ENCODE results near the gene NTHL1.

The NTHL1 gene

DNA sequence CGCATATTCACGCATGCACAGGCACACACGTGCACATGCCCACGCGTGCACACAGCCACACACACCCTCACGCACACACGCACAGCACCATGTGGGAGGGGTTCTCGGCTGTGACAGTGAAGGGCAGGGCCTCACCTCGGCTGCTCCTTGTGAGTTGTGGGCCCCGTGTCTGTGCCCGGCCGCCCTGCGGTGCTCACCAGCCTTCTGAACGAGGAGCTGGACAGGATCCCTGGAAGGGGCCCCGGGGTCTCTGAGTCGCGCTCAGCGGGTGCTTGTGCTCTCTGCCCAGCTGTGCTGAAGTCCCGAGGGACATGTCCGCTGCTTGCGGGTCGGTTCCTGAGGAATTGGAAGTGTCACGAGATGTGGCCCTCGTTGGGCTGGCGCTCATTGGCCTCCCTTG is 16.2 kb upstream of the NTHL1 start:
- DNase-seq (ENCODE audit: low spot score) = no peak

DNA sequence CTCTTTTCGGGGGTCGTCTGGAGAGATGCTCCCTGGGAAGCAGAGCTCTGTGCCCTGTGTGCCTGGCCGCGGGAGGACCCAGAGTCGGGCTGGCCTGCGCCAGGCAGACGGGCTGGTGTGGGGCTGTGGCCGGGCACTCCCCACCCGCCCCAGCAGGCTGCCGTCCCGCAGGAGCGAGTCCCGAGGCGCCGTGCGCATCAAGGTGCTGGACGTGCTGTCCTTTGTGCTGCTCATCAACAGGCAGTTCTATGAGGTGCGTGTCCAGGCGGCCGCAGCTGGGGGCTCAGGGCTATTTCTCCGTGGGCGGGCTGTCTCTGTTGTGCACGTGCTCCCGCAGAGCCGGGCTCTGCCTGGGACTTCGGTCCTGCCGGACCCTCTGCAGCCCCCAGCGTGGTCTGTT is 15.2 kb upstream of the NTHL1 start:
- DNase-seq (ENCODE audit: low spot score) = no peak

DNA sequence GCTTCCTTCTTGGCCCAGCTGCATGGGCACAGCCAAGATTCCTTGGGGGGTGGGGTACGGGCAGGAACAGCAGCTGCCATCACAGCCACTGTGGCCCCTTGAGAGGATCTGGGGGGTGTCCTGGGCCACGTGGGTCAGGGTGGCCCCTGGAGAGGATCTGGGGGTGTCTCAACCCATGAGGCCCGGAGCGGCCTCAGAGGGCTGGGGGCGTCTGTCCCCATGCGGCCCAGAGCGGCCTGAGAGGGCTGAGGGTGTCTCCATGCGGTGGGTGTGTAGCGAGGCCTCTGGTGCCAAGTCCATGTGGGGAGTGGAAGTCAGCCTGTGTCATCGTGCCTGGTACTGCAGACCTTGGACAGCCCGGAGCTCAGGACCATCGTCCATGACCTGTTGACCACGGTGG is 13.9 kb upstream of the NTHL1 start:
- DNase-seq (ENCODE audit: low spot score) = no peak

DNA sequence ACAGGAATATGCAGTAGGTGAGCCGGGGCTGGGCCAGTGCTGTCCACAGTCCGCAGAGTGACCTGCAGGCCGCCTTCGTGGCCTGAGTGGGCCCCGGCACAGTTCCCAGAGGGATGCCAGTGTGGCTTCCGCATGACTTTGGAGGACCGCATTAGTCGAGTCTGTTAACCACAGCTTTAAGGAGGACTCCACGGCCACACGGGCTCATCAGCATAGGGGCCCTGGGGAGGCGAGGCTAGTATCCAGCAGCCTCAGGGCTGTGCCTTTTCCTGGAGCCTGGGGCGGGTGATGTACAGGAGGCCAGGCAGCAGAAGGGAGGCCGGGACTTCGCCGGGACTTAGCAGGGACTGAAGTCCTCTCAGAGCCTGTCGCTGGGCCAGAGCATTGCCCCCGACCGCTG is 13.4 kb upstream of the NTHL1 start:
- no peak for DNase-seq (ENCODE audit: low spot score)

DNA sequence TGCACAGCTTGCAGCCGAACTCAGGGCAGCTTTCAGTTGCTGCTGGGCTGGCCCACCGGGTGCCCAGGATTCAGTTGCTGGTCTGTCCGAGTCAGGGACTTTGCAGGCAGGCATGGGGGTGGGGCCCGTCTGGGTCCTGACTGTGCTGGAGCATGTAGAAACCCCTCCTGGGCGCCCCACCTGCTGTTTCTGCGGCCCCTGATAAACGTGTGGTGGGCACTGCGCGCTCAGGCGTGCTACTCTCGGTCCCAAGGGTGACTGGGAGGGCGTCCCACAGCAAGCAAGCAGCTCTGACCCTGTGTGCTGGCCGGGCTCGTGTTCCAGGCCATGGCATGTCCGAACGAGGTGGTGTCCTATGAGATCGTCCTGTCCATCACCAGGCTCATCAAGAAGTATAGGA is 12.7 kb upstream of the NTHL1 start:
- DNase-seq (ENCODE audit: low spot score) = no peak

DNA sequence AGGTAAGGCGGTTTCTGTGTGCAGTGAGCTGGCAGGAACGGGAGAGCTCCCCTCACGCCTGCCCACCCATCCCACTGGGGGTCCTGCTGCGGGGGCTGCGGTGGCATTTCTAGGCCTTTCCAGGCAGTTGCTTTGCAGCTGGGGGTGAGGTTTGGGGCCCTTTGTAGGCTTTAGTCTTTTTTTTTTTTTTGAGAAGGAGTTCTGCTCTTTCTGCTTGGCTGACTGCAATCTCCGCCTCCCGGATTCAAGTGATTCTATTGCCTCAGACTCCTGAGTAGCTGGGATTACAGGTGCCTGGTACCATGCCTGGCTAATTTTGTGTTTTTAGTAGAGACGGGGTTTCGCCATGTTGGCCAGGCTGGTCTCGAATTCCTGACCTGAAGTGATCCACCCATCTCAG is 11.2 kb upstream of the NTHL1 start:
- DNase-seq (ENCODE audit: low spot score) = no peak

DNA sequence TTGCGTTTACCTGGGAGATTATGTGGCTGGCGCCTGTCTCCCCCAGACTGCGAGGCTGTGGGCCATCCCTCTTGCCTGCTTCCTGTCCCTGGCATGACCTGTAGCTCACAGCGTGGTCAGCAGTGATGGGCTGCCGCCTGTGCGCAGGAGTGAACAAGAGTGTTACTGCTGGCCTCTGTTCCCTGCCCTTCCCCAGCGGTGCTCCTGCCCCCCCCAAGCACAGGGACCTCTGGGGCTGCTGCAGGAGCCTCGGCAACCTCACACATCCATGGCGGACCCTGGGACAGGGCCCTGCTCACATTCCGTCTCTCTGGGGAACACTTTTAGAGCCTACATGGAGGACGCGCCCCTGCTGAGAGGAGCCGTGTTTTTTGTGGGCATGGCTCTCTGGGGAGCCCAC is 10.8 kb upstream of the NTHL1 start:
- DNase-seq (ENCODE audit: low spot score) = no peak

DNA sequence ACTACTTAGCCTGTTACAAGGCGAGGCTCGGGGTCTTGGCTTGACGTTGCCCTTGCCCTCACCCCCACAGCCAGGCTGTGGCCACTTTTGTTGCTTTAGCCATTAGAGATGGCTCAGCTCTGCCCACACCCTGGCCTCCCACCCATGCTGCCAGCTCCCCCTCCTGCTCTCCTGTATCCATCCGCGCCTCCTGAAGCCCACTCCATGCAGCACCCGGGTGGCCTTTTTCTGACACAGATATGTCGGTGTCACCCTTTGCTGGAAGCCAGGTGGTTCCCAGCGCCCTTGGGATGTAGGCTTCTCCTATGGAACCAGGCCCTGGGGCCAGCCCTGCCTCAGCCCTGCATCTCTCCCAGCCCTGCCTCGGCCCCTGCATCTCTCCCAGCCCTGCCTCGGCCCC is 9.8 kb upstream of the NTHL1 start:
- DNase-seq (ENCODE audit: low spot score) = no peak

DNA sequence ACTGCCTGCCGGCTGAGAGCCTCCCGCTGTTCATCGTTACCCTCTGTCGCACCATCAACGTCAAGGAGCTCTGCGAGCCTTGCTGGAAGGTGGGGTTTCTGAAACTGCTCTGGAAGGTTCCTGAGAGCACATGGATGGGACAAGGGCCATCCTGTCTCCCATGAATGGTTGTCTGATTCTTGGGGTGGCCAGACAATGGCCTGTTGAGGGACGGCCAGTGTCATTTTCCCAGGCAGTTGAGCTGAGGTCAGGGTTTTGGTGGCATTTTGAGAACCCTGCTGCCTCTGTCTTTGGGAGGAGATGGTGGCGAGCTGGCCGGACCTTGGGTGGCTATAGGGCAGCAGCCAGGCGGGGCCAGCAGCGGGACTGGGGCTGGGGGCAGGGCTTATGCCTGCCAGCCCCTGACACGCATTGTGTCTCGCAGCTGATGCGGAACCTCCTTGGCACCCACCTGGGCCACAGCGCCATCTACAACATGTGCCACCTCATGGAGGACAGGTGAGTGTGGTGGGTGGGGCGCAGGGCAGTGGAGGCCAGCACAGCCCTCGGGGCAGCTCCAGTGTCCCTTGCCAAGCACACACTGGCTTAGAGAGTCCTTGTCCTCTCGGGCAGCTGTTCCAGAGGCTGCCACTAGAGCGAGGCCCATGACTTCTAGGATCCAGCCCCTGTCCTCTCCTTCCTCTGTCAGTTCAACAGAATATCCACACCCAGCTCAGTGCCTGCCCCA is 9.2 kb upstream of the NTHL1 start:
- peak; percentile 39 for DNase-seq (ENCODE audit: low spot score)

DNA sequence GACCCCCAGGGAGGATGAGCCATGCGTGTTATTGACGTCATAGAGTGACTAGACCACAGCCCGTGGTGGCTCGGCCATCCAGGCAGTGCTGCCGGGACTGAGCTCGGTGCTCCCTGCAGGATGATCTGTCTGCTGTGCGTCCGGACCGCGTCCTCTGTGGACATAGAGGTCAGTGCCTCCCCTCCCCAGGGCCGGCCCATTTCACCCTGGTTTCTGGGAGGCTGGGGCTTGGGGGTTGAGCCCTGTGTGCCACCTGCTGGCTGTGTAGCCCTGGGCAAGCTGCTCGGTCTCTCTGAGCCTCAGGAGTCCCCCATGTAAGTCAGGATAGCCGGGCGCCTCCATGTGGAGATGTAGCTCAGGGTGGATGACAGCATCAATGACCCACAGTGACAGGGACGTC is 8.4 kb upstream of the NTHL1 start:
- no peak for DNase-seq (ENCODE audit: low spot score)

DNA sequence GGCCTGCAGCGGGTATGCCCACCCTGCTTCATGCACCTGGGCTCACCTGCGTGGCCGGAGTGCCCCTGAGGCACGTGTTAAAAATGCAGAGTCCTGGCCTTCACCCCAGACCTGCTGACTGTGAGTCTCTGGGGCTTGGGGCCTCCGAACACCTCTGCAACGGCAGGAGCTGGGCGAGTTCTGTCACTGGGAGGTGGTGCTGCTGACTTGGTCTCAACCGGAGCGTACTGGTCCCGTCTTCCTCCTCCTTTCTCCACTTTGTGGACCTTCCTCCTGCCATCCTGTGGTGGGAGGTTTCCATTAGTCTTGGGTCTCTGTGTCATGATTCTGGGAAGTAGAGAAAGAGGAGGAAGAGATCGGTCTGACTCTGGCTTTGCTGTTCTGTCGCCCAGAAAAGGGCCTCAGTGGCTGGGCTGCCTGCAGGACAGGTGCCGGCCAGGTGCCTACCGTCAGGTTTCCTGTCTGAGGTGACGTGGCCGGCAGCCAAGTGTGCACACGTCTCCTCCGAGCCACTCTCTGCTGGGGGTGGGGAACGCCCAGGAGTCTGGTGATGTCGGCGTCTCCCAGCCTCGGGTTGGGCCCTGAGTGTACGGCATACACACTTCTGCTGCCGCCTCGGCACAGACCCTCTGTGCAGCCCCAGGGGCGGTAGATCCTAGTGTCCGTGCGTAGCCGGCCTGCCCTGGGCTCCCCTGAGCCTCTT is 7.1 kb upstream of the NTHL1 start:
- no peak for DNase-seq (ENCODE audit: low spot score)

DNA sequence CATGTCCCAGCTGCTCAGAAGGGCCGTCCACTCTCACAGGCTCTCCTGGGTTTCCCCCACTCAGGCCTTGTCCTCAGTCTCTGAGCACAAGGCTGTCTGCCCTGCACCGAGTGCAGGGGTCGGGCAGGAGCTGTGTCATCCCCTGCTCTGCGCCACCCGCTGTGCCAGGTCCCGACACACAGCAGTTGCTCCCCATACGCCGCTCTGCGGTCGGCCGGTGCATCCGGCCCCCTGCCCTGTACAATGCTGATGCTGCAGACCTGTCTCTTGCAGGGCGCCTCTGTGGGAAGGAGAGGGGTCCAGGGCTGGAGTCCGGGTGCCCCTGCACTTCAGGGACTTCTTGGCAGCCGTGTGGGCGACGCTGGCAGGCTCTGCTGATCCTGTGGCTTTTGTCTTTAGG is 6.3 kb upstream of the NTHL1 start:
- DNase-seq (ENCODE audit: low spot score) = no peak

DNA sequence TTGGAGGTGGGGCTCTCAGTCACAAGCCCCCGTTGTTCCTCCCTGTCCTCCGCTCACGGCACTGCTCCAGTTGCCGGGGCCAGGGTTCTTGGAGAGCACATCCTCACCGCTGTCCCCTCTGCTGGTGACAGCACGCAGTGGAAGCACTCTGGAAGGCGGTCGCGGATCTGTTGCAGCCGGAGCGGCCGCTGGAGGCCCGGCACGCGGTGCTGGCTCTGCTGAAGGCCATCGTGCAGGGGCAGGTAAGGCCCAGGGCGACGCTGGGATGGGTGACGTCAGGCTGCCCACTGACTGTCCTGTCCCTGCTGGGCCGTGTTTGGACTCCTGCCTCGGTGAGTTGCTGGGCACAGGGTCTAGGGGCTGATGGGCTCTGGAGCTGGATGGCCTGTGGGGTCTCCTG is 5.6 kb upstream of the NTHL1 start:
- no peak for DNase-seq (ENCODE audit: low spot score)

DNA sequence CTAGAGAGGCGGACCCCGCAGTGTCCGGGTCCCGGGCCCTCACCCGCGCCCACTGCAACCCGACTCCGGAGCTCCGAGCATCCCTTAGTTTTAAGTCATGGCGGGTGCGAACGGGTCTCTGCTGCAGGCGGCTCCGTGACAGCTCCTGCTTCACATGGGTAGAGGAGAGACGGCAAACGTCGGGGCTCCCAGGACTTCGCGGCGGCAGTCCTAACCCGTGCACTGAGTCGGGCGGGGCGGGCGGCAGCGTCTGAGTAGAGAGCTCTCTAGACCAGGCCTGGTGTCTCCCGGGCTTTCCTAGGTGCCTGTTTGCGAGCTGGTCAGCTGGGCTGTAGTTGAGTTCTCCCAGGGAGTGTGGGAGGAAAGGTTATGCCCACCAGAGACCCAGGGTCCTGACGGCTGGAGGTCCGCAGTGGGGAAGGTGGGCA is 496 bp upstream of the NTHL1 start:
- DNase-seq (ENCODE audit: low spot score) = peak; percentile 37

DNA sequence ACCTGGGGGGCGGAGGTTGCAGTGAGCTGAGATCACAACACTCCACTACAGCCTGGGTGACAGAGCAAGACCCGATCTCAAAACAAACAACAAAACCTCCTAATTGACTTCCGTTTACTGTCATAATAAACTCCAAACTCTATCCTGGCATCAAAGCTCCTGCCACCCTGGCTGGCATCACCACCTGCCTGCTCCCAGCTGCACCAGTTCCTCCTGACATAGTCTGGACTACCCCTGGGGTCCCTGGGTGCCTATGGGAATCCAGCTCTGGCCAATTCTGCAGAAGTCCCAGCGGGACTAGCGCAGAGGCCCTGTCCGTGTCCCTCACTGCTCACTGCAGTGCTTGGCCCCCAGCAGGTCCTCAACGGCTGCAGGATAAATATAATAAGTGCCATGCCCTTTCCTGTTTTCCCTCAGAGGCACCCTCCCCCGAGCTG is 723 bp downstream of the NTHL1 start:
- peak; percentile 60 for DNase-seq (ENCODE audit: low spot score)

DNA sequence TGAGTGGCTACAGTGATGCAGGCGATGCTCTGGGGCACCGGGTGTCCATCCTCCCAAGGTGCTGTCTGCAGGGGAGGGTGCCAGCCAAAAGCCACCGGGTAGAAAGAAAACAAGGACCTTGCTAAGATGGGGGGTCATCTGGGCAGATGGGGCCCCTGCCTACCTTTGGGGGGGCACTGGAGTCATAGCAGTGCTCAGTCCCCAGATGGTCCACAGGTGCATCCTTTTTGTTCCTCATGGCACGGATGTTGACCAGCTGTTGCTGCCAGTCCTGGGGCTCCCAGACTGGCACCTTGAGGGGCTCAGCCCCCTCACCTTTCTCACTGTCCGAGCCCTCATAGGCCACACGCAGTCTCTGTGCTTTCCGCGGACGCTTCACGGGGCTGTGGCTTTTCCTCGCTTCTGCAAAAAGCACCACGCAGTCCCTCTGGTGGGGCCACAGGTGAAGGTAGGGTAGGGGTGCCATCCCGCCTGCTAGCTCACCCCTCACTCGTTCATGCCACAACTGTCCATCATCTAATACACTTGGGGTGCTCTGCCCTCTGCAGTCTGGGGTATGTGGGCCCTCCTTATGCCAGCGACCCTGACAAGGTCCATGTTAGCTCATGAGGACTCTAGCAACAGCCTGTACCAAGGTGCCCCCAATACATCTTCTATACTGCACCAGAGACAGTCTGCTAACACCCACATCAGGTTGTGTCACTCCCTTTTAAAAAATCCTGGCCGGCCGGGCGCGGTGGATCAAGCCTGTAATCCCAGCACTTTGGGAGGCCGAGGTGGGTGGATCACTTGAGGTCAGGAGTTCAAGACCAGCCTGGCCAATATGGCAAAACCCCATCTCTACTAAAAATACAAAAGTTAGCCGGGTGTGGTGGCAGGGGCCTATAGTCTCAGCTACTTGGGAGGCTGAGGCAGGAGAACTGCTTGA is 1.4 kb downstream of the NTHL1 start:
- DNase-seq (ENCODE audit: low spot score) = no peak

DNA sequence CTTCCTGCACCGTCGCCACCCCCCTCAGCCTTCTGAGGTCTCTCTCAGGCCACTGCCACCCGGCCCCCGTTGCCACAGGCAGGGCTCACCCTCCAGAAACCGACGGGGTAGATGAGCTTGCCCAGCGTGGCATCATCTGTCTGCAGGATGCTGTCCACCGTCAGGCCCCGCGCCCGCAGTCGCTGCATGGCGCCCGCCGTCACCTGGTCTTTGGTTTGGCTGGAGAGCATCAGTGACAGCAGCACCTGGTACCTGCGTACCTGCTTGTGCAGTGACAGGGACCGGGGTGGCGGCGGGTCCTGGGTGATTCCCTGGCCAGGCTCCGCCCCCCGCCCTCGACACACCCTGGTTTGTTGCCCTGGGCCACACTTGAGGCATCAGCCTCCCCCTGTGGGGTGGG is 3.1 kb downstream of the NTHL1 start:
- DNase-seq (ENCODE audit: low spot score) = no peak

DNA sequence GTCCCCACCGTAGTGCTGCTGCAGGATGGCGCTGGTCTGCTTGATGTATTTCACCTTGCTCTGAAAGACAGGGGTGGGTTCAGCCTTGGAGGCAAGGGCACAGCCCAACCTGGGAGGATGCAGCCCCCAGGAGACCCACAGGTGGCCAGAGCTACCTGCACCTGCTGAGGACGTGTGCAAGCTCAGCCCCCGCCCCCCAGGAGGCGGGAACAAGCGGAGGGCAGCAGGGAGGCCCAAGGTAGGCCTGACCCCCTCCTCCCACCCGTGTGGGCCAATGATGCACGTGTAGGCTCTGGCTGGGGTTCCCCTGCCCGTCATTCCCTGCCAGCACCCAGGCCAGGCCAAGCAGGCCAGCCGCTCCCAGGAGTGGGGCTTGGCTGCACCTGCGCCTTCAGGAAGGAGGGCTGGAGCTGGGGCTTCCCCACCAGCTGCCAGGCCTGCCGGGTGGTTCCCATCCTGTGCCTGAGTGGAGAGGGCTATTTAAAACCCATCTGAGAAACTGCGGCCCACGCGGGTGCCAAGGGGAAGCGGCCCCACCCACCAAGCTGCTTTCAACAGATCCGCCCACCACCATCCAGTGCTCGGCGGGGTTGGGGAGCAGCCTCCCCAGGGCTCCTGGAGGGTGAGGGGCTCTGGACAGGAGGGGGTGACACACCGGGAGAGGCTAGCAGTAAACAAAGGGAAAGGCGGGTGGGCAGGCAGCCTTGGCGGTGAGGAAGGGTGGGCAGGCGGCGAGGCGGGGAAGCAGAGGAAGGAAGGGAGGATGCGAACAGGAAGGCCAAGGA is 3.8 kb downstream of the NTHL1 start:
- no peak for DNase-seq (ENCODE audit: low spot score)

DNA sequence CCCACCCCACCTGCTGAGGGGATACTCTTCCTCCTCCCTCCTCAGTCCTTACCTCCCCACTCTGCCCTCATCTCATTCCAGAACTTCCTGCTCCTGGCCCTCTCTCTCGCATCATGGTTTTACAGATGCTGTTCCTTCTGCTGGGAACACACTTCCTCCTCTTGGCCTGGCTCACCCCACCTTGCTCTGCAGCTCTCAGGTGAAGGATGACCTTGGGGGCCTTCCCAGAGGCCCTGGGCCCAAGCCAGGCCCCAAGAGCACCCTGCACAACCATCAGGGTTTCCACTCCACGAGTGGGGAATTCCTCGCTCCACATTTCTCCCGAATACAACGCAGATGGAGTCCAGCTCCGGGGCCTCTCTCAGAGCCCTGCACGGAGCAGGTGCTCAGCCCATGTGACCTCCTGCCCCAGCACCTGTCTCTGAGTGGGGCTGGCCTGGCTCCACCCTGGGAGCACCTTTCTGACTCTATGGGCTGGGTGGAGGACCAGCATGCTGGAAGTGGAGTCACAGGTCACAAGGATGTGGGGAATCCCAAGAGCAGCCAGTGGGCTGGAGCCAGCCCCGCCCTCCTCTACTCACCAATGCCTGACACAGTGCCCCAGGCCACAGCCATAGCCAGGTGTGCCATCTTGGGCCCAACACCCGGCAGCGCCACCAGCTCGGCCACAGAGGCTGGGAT is 4.5 kb downstream of the NTHL1 start:
- DNase-seq (ENCODE audit: low spot score) = no peak

DNA sequence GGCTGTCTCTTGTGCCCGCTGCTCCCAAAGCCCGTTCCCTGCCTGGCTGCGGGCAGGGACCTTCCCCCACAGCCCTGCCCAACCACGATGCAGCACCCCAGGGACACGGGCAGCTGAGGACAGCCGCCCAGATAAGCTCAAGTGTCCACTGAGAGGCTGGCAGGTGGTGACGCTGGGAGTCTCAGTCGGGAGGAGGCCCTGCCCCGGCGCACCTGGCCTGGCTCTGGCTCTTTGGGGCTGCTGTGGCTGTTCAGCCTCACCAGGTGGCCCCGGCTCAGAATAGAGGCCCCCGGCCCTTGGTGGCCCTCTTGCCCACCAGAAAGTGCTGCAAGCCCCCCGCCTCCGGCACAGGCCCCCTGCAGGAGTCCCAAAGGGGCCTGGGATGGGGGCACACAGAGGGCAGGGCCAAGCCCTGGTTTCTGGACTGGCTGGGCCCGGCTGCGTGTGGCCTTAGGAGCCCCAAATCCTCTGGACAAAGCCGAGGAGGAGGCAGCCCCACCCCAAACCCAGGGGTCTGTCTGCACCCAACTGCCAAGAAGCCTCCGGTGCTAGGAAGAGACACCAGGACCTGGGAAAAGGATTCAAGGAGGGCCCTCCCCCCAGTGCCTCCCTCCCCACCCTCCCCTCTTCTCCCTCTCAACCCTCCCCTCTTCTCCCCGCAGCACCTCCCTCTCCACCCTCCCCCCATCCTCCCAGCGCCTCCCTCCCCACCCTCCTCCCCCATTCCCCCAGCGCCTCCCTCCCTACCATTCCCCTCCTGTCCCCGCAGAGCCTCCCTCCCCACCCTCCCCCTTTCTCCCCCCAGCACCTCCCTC is 5.3 kb downstream of the NTHL1 start:
- DNase-seq (ENCODE audit: low spot score) = no peak
